ENCODE results near the gene SFMBT2. TPM values are rescaled to one million over a fixed set of nuclear protein-coding genes. Genes with fewer than 3 reads are reported as not detected.

SFMBT2 gene
- total and polyA plus RNA-seq, 10 donors: 4.4 to 47.7 (median 34.8) TPM

DNA sequence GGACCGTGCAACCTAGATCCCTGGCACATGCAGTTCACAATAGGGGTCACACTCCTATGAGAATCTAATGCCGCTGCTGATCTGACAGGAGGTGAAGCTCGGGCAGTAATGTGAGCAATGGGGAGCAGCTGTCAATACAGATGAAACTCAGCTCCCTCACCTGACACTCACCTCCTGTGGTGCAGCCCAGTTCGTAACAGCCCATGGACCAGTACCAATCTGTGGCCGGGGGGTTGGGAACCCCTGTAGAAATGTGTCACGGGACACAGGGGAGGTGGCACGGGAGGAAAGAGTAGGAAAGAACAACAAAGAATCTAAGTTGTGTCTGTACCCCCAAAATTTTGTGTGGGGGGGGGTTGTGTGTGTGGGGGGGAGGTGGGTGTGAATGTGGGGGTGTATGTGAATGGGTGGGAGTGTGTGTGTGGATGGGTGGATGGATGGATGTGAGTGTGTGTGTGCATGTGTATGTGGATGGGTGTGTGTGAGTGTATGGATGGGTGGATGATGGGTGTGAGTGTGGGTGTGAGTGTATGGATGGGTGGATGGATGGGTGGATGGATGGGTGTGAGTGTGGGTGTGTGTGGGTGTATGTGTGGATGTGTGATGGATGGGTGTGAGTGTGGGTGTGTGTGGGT is 33.1 kb downstream of the SFMBT2 start:
- no peak overlapping the region for H3K27ac ChIP-seq
- intact Hi-C loops (cut with DNase I; ENCODE audit: low total_unique reads): no loop called here
- H3K36me3 ChIP-seq: peaks cover 5 to 86% (median 23%) of the 10 kb centered on the region in 6 donors
- peaks cover 0 to 15% (median 10%) of the 10 kb centered on the region in 8 donors for H3K9me3 ChIP-seq
- no peaks in the 10 kb centered on the region for H3K27me3 ChIP-seq (replicated peaks in 1 of 7)
- whole genome bisulfite sequencing, 5 donors: 87 to 97% (median 95%) methylated on average over 7 of the region's 7 CpGs
- no peak overlapping the region for H3K4me3 ChIP-seq
- H3K4me1 ChIP-seq: peaks cover 0 to 3% (median 0%) of the 10 kb centered on the region in 6 donors
- DNase-seq: no peak
- no peak for TF ChIP-seq POLR2A (IDR thresholded peaks at IDR 0.05)
- TF ChIP-seq, protein P1, sequence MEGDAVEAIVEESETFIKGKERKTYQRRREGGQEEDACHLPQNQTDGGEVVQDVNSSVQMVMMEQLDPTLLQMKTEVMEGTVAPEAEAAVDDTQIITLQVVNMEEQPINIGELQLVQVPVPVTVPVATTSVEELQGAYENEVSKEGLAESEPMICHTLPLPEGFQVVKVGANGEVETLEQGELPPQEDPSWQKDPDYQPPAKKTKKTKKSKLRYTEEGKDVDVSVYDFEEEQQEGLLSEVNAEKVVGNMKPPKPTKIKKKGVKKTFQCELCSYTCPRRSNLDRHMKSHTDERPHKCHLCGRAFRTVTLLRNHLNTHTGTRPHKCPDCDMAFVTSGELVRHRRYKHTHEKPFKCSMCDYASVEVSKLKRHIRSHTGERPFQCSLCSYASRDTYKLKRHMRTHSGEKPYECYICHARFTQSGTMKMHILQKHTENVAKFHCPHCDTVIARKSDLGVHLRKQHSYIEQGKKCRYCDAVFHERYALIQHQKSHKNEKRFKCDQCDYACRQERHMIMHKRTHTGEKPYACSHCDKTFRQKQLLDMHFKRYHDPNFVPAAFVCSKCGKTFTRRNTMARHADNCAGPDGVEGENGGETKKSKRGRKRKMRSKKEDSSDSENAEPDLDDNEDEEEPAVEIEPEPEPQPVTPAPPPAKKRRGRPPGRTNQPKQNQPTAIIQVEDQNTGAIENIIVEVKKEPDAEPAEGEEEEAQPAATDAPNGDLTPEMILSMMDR (IDR thresholded peaks at IDR 0.05 in 8 of 11, conservative IDR thresholded peaks at IDR 0.05 in 3 of 11): no peak
- no peak for TF ChIP-seq POLR2AphosphoS5 (IDR thresholded peaks at IDR 0.05)

GRCh38 chr10:7374795-7375194 is 36.0 kb downstream of the SFMBT2 start:
- Histone ChIP-seq H3K27ac (no peak overlapping the region), H3K27me3 (replicated peaks in 1 of 7) (no peaks in the 10 kb centered on the region), H3K36me3 (peaks cover 5 to 93% (median 19%) of the 10 kb centered on the region in 6 donors), H3K4me1 (no peaks in the 10 kb centered on the region), H3K4me3 (no peak overlapping the region), H3K9me3 (peaks cover 0 to 15% (median 10%) of the 10 kb centered on the region in 8 donors)
- no peak for TF ChIP-seq POLR2A (IDR thresholded peaks at IDR 0.05)
- TF ChIP-seq POLR2AphosphoS5 (IDR thresholded peaks at IDR 0.05): no peak
- TF ChIP-seq, protein P1 (IDR thresholded peaks at IDR 0.05 in 8 of 11, conservative IDR thresholded peaks at IDR 0.05 in 3 of 11): no peak
- DNase-seq: no peak
- intact Hi-C loops (cut with DNase I; ENCODE audit: low total_unique reads): no loop called here
- WGBS, 5 donors: 92 to 98% (median 95%) methylated on average over 5 of the region's 5 CpGs

GRCh38 chr10:7373039-7373438 is 37.8 kb downstream of the SFMBT2 start:
- intact Hi-C loops (cut with DNase I; ENCODE audit: low total_unique reads): no loop called here
- 67 to 85% (median 76%) methylated on average over 6 of the region's 6 CpGs for WGBS, 5 donors
- H3K4me1 ChIP-seq: no peaks in the 10 kb centered on the region
- H3K9me3 ChIP-seq: peaks cover 0 to 15% (median 10%) of the 10 kb centered on the region in 8 donors
- no peak for TF ChIP-seq POLR2A (IDR thresholded peaks at IDR 0.05)
- TF ChIP-seq, protein P1 (IDR thresholded peaks at IDR 0.05 in 8 of 11, conservative IDR thresholded peaks at IDR 0.05 in 3 of 11): no peak
- no peak for TF ChIP-seq POLR2AphosphoS5 (IDR thresholded peaks at IDR 0.05)
- no peaks in the 10 kb centered on the region for H3K27me3 ChIP-seq (replicated peaks in 1 of 7)
- peaks cover 5 to 95% (median 34%) of the 10 kb centered on the region in 6 donors for H3K36me3 ChIP-seq
- no peak for DNase-seq
- H3K4me3 ChIP-seq: no peak overlapping the region
- H3K27ac ChIP-seq: no peak overlapping the region

GRCh38 chr10:7372504-7372903 is 38.3 kb downstream of the SFMBT2 start:
- Histone ChIP-seq H3K27me3 (replicated peaks in 1 of 7) (no peaks in the 10 kb centered on the region), H3K4me1 (no peaks in the 10 kb centered on the region), H3K4me3 (no peak overlapping the region), H3K9me3 (peaks cover 0 to 15% (median 10%) of the 10 kb centered on the region in 8 donors), H3K36me3 (peaks cover 5 to 96% (median 38%) of the 10 kb centered on the region in 6 donors), H3K27ac (no peak overlapping the region)
- TF ChIP-seq POLR2AphosphoS5 (IDR thresholded peaks at IDR 0.05): no peak
- TF ChIP-seq, protein P1 (IDR thresholded peaks at IDR 0.05 in 8 of 11, conservative IDR thresholded peaks at IDR 0.05 in 3 of 11): no peak
- TF ChIP-seq POLR2A (IDR thresholded peaks at IDR 0.05): no peak
- intact Hi-C loops (cut with DNase I; ENCODE audit: low total_unique reads): no loop called here
- 93 to 97% (median 95%) methylated on average over 8 of the region's 8 CpGs for WGBS, 5 donors
- DNase-seq: no peak

Data from spleen (tissue), 11 donors.